Activated T-helper 1 cell treated with anti-CD3 and anti-CD28 coated beads, Interleukin-2, amount 50 U/mL, for 16 hours (primary cell): Measurements from ENCODE around the gene BTRC.

ENCODE experiments used
- DNase-seq, 2 donors: peaks; one replicate each; pipeline ENCODE4 v3.0.0-alpha.2; 2020; ENCODE audit warnings: low read depth in 1 of 2, low spot score in 1 of 2

The BTRC gene

DNA sequence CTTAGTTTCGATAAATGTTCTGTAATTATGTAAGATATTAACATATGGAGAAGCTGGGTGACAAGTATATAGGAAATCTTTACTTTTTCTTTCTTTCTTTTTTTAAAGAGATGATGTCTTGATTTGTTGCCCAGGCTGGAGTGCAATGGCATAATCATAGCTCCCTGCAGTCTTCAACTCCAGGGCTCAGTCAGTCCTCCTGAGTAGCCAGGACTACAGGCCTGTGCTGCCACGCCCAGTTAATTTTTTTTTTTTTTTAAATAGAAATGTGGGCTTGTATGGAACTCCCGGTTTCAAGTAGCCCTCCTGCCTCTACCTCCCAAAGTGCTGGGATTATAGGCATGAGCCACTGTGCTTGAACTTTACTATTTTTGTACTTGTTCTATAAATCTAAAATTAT lies 122.4 kb downstream of the BTRC start:
- DNase-seq = no peak

DNA sequence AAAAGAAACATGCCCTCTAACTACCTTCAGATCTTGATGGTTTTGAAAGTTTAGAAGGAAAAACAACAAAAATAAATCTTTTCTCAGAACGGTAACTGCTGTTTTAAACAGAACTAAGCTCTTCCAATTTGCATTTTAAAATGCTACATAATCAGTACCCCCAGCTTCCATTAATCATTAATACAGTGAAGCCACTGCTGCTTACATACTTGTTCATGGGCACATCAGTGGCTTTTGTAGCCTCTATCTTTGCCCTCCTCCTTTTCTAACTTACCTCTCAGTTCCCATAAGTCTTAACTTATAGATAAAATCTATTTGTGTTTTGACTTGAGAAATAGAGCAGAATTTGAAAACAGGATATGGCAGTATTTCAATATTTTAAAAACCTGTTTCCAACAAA lies 125.0 kb downstream of the BTRC start:
- no peak for DNase-seq

DNA sequence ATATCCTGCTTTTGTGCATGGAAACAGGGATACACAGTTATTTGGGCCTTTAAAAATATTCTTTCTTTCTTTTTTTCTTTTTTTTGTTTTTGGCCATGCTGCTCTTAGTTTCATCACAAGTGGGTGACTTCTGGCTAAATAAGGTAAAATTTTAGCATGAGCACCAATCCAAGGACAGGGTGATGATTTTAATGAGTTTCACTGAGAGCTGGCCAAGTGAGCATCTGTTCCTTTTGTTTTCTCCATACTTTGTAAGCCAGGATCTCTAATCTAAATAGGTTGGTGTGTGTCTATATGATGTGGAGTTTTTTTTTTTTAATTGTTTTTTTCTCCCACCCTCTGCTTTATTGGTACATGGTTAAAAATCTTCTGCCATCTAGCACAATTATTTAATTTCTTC lies 127.3 kb downstream of the BTRC start:
- no peak for DNase-seq

DNA sequence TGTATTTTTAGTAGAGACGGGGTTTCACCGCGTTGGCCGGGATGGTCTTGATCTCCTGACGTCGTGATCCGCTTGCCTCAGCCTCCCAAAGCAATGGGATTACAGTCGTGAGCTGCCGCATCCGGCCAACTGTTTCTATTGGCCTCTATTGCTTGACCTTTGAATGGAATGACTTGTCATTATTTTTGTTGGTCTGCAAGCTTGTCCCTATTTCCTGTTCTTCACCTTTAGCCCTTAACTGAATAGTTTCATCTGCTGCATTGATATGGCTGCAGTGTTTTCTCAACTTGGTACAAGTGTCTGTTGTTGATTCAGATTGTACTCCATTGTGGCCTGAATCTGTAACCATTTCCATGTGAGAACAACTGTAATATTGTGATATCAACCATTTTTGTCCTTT lies 128.6 kb downstream of the BTRC start:
- DNase-seq = no peak

DNA sequence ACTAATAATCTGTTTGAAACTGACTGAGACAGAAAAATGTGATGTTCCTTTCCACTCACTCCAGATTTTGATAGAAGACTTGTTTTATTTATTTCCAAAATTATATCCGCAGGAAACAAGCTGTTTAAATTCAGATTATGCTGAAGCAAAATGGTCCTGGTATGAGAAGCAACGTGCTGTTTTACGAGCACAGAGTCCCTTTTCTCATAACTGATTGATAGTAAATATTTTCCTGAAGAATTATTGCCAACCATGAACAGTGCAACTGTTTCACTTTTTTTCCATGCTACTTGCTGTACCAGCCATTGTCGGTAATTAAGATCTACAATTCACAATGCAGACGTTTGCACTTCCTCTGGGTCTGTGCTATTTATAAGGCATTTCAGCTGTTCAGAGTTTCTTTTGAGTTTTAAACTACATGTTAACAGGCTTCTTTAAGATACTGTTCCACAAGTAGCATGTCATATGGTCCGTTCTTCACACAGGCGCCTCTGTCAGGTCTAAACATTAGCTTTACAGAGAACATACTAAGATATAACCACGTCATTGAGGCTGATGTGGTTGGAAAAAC lies 130.3 kb downstream of the BTRC start:
- DNase-seq = no peak

DNA sequence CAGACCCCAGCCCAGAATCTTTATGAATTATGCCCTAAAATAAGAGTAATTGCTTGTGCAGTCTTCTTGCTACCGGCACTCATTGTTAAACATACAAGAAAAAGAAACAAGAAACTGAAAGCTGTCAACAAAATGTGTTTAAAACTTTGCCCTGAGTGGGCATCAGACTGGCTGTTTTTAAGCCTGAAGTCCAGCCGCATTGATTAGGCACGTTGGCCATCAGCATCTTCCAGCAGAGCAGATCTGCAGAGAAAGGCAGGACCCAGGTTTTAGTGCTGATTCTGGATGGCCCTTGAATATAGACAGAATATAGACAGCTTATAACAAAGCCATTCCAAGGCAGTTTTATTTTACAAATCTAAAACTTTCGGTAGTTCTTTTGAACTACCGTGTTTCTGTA lies 131.2 kb downstream of the BTRC start:
- DNase-seq = no peak

DNA sequence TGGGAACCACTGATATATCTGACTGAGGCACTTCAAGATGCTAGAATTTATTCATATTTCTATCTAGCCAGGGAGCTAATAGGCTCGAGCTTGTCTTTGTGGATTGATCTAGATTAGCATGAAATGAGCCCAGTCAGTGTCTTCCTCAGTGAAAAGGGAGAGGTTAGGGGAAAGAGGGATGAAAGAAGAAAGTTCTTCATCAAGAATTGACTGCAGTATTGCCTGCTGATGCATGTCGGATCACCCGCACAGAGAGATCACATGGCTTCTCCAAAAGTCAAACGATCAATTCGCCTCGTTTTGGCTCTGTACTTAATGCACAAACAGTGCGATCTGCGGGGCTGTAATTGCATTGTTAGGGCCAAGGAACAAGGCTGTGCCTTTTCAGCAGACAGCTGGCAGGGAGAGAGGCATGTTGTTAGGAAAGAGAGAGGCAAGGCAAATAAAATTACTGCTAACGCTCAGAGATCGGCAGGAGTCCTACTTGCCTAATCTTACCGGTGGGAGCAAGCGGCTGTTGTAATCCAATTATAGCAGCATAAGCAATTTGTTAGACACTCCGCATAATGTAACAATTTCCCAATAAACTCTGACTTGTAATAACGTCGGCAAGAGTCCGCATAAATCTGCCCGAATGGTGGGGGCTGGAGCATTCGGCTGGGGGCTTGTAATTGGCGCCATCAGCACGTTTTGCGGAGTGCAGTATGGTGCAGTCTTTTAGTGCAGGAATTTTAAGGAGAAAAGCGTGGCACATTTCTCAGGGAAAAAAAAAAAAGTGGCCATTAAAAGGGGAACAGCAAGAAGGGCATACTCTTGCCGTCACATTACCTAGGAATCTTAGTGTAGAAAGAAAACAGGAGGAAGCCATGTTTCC lies 132.0 kb downstream of the BTRC start:
- no peak for DNase-seq

DNA sequence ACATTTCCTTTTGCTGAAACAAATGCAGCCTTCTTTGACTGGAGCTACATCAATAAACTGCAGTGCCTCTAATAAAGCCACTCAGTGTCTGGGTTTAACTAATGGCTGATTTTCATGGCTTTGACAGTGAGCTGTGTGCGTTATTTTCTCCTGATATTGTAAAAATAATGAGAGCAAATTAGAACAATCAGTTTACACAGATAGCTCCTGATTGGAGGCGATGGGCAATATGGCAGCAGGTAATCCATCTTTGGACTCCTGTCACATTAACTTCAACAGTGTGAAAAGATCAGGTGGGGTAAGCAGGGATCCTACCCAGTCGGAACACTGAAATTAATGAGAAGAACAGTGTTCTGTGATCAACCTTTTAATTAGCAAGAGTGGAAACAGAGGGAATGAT lies 133.4 kb downstream of the BTRC start:
- no peak for DNase-seq

DNA sequence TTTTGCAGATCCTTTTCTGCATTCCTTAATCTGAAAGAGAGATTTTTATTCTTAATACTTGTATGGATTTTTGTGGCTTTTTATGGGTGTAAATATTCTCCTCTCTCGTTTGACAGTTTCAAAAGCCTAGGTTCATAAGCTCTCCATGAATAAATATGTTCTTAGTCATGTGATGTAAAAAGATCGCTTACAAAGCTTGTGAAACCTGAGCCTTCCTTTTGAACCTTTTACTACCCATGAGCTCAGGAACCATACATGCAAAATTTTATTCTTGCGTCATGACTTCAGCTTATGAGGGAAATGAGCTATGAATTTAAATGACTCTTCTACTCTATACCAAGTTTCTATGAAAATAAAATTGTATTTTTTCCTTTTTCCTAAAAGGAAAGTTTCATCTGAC lies 135.4 kb downstream of the BTRC start:
- DNase-seq = no peak

DNA sequence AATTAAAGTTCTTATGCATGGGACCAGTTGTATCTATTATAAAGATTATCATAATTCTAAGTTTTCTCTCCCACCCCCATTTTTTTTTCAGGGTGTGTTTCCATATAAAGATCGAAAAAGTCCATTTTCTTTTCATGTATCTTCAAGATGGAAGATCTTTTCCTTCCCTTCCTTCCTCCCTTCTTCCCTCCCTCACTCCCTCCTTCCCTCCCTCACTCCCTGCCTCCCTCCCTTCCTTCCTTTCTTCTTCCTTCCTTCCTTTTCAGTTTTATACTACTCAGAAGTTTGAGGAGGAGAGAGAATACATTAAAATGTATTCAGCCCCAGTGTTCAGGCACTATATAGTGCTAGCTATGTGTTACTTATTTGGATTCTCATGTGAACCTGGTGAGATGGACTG lies 136.1 kb downstream of the BTRC start:
- no peak for DNase-seq

DNA sequence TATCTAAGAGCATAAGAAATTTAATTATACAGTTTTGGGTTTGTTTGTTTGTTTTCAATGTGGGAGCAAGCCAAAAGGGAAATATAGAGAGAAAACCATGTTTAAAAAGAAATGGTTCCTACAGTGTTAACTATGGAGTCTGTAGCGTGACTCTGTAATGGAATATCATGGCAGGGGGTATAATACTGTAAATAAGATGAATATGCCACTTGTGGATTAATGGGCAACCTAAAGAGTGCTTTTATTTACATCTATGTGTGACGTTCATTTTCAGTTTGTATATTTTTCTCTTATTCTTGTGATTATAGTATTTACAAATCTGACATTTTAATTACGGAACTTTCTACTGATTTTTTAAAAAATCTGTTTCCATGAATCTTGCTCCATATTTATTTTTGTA lies 138.2 kb downstream of the BTRC start:
- no peak for DNase-seq

DNA sequence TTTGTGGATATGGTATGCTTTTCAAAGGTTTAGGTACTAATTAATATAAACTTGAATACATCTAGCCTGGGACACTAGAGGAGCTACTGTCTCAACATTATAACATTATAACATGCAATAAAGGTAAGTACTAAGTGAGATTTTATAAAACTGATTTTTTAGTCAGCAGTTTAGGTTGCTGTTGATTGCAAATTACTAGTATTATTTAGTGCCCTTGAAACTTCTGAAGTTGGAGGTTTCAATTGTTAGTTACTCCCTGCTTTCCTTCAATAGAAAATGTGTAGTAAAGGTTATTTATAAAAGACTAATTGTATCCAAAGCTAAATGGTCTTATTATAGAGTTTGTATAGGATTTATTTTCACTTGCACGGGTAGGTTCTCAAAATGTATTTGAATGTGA lies 138.8 kb downstream of the BTRC start:
- DNase-seq = no peak

DNA sequence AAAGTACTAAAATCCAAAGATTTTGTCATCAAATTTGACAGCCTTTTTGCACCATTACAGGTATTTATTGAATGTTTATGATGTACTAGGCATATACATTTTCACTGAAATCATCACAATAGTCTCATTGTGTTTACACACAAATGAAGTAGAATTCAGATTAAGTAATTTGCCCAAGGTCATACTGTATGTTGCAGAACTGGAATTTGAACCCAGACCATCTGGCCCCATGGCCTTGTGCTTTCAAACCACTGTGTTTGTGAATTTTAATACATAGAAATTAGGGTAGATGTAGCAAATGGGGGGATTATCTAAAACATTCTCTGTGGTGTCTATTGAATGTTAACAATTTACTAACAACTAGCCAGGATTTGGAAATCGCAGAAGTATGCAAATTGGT lies 139.3 kb downstream of the BTRC start:
- DNase-seq = no peak

DNA sequence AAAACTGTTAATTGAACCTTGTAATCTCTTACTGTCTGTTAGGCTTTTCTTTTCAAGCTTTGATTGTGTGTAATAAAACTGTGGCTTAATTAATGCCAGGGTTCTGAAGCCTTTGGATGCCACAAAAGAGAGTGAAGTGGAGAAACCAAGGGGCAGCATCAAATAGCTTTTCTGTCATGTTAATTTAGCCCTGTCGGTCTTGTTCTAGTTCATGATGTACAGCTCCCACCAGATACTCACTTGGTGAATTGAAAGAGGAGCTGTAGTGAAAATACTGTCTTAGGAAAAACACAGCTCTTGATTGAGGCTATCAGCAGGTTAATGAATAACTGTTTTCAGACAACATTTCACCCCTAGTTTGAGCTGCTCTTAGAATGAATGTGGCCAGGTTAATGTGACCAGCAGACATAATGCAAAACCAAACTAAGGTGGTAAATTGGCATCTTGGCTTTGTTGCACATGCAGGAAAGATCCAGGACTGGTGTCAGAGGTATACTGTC lies 139.9 kb downstream of the BTRC start:
- DNase-seq = no peak

DNA sequence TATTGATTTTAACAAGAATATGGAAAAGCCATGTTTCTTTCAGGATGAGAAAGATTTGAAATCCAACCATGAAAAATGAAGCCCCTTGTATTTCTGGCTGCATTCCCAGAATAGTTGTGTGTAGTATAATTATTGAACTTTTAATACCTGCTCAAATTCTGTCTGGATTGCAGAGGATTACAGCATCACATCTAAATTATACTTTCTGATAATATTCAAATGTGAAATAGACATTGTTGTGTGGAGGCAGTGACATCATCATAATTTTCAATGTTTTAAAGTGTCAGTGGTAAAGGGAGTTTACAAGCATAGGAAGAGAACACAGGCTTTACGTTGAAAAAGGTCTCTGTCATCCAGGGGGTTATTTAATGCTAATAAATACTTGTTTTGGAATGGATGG lies 140.7 kb downstream of the BTRC start:
- no peak for DNase-seq

DNA sequence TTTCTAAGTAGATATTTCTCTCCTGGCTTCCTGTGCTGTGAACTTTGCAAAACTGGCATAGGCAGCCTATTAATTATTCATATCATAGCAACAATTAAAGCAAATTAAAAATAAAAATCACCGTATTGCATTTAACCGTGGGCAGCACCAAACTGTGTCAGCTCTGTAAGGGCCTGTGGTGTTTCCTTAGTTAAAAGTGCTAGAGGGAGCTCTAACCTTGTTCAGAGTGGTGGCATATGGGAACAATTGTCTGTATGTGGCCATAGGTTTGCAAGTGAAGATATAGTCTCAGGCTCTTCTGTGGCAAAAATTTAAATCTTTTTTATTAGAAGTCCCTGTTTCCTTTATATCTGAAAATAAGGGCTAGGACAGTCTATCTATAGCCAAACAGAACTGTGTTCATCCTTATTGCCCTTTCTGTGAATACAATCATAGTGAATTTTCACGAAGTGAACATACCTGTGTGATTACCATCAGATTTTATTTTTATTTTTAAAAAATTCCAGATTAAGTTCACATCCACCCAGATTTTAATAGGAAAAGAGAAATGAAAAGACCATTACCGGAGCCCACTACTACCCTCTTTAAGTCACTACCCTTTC lies 141.5 kb downstream of the BTRC start:
- DNase-seq = no peak

DNA sequence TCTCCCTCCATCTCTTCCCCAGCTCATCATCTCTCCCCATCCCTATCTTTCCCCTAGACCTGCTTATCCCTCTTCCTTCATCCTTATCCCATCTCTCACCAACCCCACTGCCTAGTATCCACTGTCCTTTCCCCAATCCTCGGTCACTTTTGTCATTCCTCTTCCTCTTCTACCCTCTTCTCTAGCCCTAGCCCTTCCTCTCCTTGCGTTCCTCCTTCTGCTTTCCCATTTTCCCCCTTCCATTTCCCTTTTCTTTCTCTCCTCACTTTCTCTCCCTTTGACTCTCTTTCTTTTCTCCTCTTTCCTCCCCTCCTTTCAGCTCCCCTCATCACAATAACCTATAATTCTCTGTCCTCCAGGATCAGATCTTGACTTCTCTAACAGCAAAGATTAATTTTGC lies 150.5 kb downstream of the BTRC start:
- no peak for DNase-seq

DNA sequence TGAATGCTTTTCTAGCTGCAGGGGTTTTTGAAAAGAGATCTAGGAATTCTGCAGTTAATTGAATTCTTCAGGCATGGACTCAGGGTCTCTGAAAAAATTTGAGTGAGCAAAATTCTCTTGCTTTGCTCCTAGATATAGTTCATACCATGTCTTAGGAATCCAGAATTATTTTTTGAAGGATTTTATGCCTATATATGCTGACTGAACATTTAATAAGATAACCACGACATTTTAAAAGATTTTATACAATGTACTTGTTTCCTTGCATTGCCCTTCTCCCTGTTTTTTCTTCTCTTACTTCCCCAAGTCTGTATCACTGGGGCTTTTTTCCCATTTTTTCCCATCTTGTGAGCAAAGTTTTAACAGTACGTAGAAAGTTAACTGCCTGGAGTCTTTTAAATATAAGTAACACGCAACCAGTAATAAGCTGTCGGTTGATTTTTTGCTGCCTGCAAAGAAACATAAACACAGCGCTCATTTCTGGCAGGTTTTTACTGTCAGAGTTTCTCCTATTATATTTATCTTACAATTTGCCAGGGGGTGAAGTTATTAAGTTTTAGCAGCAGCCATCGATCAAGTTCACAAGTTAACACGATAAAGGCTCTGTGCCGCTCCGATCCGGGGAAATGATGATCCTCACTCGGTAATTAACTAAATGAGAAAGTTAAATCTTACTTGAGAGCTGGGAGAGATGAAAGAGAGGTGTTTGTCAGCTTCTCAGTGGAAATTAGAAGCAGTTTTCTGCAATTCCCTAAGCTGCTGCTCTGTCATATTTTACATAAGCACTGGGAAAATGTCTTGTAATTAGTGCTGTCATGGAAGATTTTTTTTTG lies 153.1 kb downstream of the BTRC start:
- DNase-seq = no peak

DNA sequence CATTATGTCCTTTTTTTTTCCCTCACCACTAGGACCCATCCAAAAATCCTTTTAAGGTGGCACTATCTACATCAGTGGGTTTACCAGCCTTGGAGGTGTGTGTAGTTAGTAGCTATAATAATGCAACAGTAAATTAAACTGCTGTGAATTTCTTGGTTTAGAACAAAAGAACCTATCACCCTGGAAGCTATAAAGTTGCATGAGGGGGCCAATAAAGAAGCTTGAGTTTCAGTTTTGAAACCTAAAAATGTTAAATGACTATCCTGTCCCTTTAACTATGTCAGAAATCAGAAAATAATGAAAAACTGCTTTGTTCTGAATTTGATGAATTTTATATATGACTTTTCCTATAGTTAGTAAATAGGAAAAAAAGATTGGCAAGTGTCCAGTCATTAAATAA lies 153.9 kb downstream of the BTRC start:
- no peak for DNase-seq

DNA sequence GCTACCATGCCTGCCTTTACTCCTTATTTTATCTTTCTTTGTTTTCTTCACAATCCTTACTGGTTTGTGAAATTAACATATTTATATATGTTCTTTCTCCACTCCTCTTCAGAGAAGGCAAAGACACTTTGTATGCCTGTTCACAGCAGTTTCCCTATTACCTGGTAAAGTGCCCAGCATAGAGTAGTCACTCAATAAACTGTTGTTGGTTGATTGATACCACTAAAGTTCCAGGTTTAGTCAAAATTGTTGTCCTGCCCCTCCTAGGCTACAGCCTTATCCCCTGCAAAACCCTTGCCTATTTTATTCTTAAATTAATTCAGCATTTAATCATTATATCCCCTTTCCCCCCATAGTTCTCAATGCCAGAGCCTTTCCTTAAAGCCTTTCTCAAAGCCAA lies 158.0 kb downstream of the BTRC start:
- DNase-seq = no peak

DNA sequence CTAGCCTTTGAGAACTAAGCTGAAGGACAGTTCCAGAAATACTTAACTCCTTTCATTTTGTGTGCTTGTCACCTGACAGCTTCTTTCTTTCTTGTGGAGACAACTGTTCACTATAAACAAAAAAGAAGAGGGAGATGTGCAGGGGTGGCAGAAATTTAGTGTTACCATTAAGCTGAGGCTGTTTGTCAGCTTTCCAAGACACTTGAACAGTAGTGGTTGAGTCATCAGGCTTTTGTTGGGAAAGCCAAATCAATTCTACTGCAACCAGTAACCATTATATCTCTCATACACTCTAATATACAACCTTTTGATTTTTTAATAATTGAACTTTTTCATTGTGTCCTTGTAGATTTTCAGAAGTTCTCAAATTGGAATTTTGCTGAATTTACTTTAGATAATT lies 158.8 kb downstream of the BTRC start:
- DNase-seq = no peak

DNA sequence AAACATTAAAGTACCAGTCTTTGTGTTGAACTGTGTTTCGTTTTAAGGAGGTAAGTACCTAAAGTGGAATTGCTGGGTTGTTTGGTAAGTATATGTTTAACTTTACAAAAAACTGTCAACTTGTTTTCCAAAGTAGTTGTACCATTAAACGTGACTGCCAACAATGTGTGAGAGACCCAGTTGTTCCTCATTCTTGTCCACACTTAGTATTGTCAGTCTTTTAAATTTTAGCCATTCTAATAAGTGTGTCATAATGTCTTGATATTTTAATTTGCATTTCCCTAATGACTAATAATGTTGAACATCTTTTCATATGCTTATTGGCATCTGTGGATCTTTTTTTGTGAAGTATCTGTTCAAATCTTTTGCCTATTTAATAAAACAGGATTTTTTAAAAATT lies 159.8 kb downstream of the BTRC start:
- DNase-seq = no peak
